Immature natural killer cell (primary cell): ENCODE results near the gene AP4S1. TPM values are rescaled to one million over a fixed set of nuclear protein-coding genes. Genes with fewer than 3 reads are reported as not detected.

Experiments used
- DNase-seq, 3 donors: peaks; one replicate each; pipeline ENCODE4 v3.0.0; 2022; ENCODE audit warnings: mixed read lengths in 1 of 3
- H3K27ac Mint-ChIP-seq, 6 donors: one replicate each; pipeline ENCODE4 v1.8.0; 2020; ENCODE audit warnings: mixed read lengths in 6 of 6, mild to moderate bottlenecking in 5 of 6, inconsistent platforms in 4 of 6, moderate library complexity in 3 of 6
- H3K27me3 Mint-ChIP-seq, 3 donors: one replicate each; pipeline ENCODE4 v1.8.0; 2020 to 2021; ENCODE audit warnings: low read depth in 3 of 3, mild to moderate bottlenecking in 3 of 3, mixed read lengths in 3 of 3, moderate library complexity in 3 of 3, inconsistent platforms in 1 of 3
- H3K36me3 Mint-ChIP-seq, 3 donors: one replicate each; pipeline ENCODE4 v1.8.0; 2020; ENCODE audit warnings: mixed read lengths in 3 of 3, inconsistent platforms in 2 of 3, mild to moderate bottlenecking in 2 of 3
- H3K4me1 Mint-ChIP-seq, 2 donors: one replicate each; pipeline ENCODE4 v1.8.0; 2020; ENCODE audit warnings: inconsistent platforms in 2 of 2, mild to moderate bottlenecking in 2 of 2, mixed read lengths in 2 of 2, moderate library complexity in 1 of 2
- H3K4me3 Mint-ChIP-seq, 5 donors: one replicate each; pipeline ENCODE4 v1.8.0; 2020; ENCODE audit warnings: mild to moderate bottlenecking in 5 of 5, mixed read lengths in 5 of 5, inconsistent platforms in 3 of 5, moderate library complexity in 3 of 5
- H3K9me3 Mint-ChIP-seq, 6 donors: one replicate each; pipeline ENCODE4 v1.8.0; 2020; ENCODE audit warnings: mild to moderate bottlenecking in 6 of 6, mixed read lengths in 6 of 6, inconsistent platforms in 4 of 6, moderate library complexity in 3 of 6
- polyA plus RNA-seq, 3 donors: library from polyadenylated mRNA; unstranded; fragments of 300-500 nt; fragmentation: Illumina TruSeq; gene quantifications; one replicate each; pipeline ENCODE4 v1.2.3, GENCODE V29; 2021

Gene AP4S1
- polyA plus RNA-seq, 3 donors from 2014 or later = 5.0 to 8.3 (median 5.3) TPM

DNA sequence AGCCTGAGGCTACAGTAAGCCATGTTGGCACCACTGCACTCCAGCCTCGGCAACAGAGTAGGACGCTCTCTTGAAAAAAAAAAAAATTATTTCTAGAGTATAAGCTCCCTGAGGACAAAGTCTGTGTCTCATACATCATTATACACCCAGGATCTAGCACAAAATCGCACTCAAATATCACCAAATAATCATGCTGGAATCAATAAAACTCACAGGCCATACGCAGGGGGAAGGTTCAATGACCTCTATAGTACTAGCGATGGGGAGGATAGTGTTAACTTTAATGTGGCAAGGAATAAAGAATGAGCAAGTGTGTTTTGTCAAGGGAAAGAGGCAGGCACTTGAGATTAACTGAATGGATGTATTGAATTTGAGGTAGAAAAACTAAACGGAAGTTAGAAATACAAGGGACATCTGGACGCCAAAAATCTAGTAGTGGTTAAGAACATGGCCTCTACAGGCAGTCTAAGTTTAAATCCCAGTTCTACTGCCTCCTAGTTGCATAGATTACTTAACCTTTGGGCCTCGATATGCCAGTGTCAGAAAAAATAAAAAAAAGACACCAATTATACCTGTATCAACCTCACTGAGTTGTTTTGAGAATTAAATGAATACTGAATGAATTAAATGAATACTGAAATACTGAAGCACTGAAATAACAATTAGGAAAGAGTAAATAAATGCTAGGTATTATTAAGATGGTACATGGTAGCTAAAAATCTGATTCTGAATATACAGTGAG, 4.4 kb upstream of the AP4S1 start:
- Mint-ChIP-seq H3K4me3 (no peak overlapping the region), H3K27me3 (peaks cover 0 to 2% (median 0%) of the 10 kb centered on the region in 3 donors), H3K4me1 (peaks cover 27 to 54% of the 10 kb centered on the region in 2 donors), H3K9me3 (no peaks in the 10 kb centered on the region), H3K27ac (peak overlapping the region in 3 of 6 donors; percentile 1 to 43 (median 15)), H3K36me3 (peaks cover 0 to 10% (median 0%) of the 10 kb centered on the region in 3 donors)
- DNase-seq = no peak

- H3K27me3 Mint-ChIP-seq = peaks cover under 1 to 4% (median 2%) of the 10 kb centered on the region in 3 donors
- H3K4me3 Mint-ChIP-seq = no peak overlapping the region
- H3K9me3 Mint-ChIP-seq = no peaks in the 10 kb centered on the region
- H3K4me1 Mint-ChIP-seq = peaks cover 27 to 51% of the 10 kb centered on the region in 2 donors
- H3K36me3 Mint-ChIP-seq = peaks cover 0 to 10% (median 0%) of the 10 kb centered on the region in 3 donors
- DNase-seq = no peak
- peak overlapping the region in 4 of 6 donors; percentile 1 to 61 (median 29) for H3K27ac Mint-ChIP-seq
Observed at GRCh38 chr14:31021576-31021949, 3.9 kb upstream of the AP4S1 start.

- Mint-ChIP-seq H3K27ac (peak overlapping the region in 2 of 6 donors; percentile 51 to 68), H3K27me3 (peaks cover 4 to 7% (median 7%) of the 10 kb centered on the region in 3 donors), H3K36me3 (peaks cover 0 to 10% (median 0%) of the 10 kb centered on the region in 3 donors), H3K9me3 (no peaks in the 10 kb centered on the region), H3K4me1 (peaks cover 34 to 59% of the 10 kb centered on the region in 2 donors), H3K4me3 (no peak overlapping the region)
- DNase-seq = no peak
Observed at GRCh38 chr14:31022386-31022785, 3.1 kb upstream of the AP4S1 start.

- peaks cover 4 to 7% (median 7%) of the 10 kb centered on the region in 3 donors for H3K27me3 Mint-ChIP-seq
- no peaks in the 10 kb centered on the region for H3K9me3 Mint-ChIP-seq
- H3K4me1 Mint-ChIP-seq = peaks cover 29 to 51% of the 10 kb centered on the region in 2 donors
- peak overlapping the region; percentile 53 to 88 (median 66) for H3K27ac Mint-ChIP-seq
- peak overlapping the region; percentile 23 to 82 (median 43) for H3K4me3 Mint-ChIP-seq
- no peak for DNase-seq
- peaks cover 0 to 10% (median 0%) of the 10 kb centered on the region in 3 donors for H3K36me3 Mint-ChIP-seq
Observed at GRCh38 chr14:31024010-31024480, 1.4 kb upstream of the AP4S1 start.

DNA sequence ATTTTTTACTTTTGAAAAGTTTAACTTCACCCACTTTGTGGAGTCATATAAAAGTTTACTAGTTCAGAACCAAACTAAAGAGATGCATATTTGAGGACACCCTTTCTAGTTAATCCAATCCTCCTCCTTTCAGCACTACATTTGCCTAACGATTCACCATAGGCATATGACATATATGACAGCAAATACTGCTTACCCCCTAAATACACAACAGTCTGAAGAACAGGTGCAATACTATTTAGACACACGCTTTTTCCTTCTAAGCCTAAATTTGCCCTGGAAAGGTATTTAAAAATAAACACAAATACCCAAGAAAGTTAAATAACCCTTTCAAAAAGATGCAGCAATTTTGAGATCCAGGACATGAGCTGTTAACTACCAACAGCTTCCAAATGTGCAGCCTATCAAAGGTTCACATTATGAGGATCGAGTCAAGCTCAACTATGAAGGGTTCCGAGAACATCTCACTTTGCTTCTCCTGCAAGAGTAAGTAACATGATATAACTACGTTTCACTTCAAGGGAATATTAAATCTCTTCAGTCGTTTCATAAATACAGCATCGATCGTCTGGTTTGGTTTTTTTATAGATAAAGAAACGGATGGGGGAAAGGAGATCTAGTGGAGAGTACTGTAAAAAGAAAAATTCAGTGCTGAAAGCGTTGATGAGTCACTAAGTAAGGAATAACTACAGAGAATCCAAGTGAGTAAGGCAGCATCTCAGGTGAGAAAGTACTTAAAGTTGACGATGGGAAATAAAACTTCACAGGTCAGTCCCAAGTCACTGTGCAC, 677 bp upstream of the AP4S1 start:
- no peak for DNase-seq
- H3K4me3 Mint-ChIP-seq = peak overlapping the region; percentile 82 to 91 (median 88)
- peaks cover 4 to 7% (median 7%) of the 10 kb centered on the region in 3 donors for H3K27me3 Mint-ChIP-seq
- peaks cover 29 to 51% of the 10 kb centered on the region in 2 donors for H3K4me1 Mint-ChIP-seq
- H3K9me3 Mint-ChIP-seq = no peaks in the 10 kb centered on the region
- peaks cover 0 to 10% (median 0%) of the 10 kb centered on the region in 3 donors for H3K36me3 Mint-ChIP-seq
- peak overlapping the region; percentile 83 to 93 (median 90) for H3K27ac Mint-ChIP-seq

DNA sequence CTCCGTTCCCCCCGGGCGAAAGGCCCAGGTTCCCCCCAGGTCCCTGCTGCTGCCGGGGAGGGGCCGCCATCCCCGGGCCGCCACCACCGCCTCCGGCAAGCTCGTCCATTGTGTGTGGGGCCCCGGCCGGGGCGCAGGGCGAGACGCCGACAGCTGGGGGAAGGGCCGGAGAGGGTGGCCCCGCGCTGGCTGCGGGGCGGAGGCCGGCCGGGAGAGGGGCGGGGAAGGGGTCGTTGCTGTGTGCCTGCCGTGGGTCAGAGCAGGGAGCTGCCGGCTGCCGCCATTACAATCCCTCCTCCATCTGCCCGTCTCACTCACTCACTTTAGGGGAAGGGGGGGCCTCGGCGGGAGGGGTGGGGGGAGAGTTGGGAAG, 614 bp downstream of the AP4S1 start, which contains the start of gene STRN3:
STRN3 (minus strand) TSS at position 303 of the 373 bp plus-strand sequence; CDS start at position 109, 194 bp downstream.
- peak within 1 kb of the TSS; percentile 97 to 100 (median 99) for H3K4me3 Mint-ChIP-seq
- peaks cover 0 to 6% (median 0%) of the 10 kb centered on the region in 3 donors for H3K36me3 Mint-ChIP-seq
- H3K27ac Mint-ChIP-seq = peak within 1 kb of the TSS; percentile 95 to 99 (median 98)
- peaks cover 27 to 46% of the 10 kb centered on the region in 2 donors for H3K4me1 Mint-ChIP-seq
- H3K9me3 Mint-ChIP-seq = no peaks in the 10 kb centered on the region
- H3K27me3 Mint-ChIP-seq = peaks cover 4 to 10% (median 7%) of the 10 kb centered on the region in 3 donors
- DNase-seq = no peak

DNA sequence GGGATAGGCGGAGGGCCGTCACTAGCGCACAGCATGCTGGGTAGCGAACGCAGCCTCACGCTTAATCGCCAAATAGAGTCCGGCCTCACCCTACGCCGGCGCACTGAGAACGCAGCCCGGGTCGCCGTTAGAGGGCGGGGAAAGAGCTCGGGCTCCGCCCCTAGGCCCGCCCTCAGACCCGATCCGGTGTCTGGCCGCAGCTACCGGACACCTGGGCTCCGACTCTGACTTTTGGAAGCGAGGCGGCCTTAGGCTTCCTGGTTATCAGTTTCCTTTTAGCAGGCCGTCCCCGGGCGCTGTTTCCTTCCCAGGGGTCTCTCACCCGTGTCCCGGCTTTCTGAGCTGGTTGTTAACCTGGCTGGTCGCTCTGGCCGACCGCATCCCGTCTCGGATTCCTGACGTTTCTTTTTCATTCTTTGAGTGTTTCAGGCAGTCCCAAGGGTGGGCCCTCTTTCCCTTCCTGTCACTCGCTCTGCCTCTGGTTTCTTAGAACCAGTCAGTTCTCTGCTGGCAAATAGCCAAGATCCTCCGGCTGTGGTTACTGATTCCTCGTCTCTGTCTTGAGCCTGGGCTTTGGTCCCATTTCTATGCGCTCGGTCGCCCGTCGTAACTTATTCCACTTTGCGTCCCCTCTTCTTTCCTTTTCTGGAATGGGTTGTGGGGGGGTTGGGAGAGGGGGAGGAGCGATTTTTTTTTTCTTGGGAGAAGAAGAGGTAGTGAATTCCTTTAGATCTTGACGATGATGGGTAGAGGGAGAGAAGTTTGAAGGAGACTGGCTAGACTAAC, 1.2 kb downstream of the AP4S1 start:
- DNase-seq = peak; percentile 91
- peak overlapping the region; percentile 97 to 100 (median 99) for H3K4me3 Mint-ChIP-seq
- peaks cover 24 to 40% of the 10 kb centered on the region in 2 donors for H3K4me1 Mint-ChIP-seq
- no peaks in the 10 kb centered on the region for H3K9me3 Mint-ChIP-seq
- peaks cover 0 to under 1% (median 0%) of the 10 kb centered on the region in 3 donors for H3K36me3 Mint-ChIP-seq
- H3K27ac Mint-ChIP-seq = peak overlapping the region; percentile 95 to 99 (median 98)
- peaks cover 4 to 10% (median 7%) of the 10 kb centered on the region in 3 donors for H3K27me3 Mint-ChIP-seq

DNA sequence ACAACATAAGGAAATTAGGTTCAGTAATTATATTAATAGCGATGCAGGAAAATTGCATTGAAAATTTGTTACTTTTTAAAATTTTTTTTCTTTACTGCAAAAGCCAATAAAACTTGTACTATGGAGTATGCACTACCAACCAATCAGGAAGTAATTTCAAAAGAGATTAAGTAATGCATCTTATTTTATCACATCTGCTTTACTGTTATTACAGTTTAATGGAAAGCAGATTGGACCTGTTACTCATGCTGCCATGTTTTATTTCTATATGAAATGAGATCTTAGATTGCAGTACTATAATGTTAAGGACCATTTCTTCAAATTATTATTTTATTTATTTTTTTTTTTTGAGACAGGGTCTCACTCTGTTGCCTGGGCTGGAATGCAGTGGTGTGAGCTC, 2.4 kb downstream of the AP4S1 start:
- H3K9me3 Mint-ChIP-seq = no peaks in the 10 kb centered on the region
- peaks cover 24 to 34% of the 10 kb centered on the region in 2 donors for H3K4me1 Mint-ChIP-seq
- peaks cover 5 to 10% (median 7%) of the 10 kb centered on the region in 3 donors for H3K27me3 Mint-ChIP-seq
- no peak overlapping the region for H3K4me3 Mint-ChIP-seq
- no peak overlapping the region for H3K27ac Mint-ChIP-seq
- H3K36me3 Mint-ChIP-seq = no peaks in the 10 kb centered on the region
- DNase-seq = no peak

DNA sequence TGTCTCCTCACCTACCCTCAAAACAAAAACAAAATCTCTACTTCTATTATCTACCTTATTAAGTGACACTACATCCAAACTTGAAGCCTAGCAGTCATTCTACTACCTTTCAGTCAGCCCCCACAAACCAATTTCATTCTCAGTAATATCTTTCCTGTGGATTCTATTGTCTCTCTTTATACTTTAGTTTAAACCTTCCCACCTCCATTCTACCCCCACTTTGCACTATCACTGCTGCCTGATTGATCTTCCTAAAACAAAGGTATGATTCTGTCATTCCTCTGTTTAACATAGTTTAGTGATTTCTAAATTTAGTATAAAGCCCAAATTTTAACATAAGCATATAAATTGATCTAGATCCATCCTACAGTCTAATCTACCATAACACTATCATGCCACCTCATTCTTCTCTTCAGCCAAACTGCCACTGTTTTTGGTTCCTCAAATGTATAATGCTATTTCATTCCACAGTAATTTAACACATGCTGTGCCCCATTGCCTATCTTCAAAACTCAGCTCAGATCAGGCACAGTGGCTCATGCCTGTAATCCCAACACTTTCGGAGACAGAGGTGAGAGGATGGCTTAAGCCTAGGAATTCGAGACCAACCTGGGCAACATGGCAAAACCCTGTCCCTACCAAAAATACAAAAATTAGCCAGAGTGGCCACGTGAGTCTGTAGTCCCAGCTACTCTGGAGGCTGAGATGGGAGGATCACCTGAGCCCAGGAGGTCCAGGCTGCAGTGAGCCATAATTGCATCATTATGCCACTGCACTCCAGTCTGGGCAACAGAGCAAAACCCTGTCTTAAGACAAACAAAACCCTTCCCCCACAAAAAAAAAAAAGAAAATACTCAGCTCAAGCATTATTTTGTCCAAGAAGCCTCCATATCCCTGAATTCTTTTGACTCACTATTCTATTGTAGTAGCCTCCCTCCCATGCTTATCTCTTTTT, 3.8 kb downstream of the AP4S1 start:
- Mint-ChIP-seq H3K9me3 (no peaks in the 10 kb centered on the region), H3K27me3 (peaks cover 5 to 10% (median 7%) of the 10 kb centered on the region in 3 donors), H3K4me1 (peaks cover 15 to 20% of the 10 kb centered on the region in 2 donors), H3K36me3 (no peaks in the 10 kb centered on the region), H3K4me3 (peak overlapping the region in 2 of 5 donors; percentile 0 to 23), H3K27ac (peak overlapping the region in 2 of 6 donors; percentile 44 to 64)
- no peak for DNase-seq

GRCh38 chr14:31030469-31030868, 5.0 kb downstream of the AP4S1 start:
- Mint-ChIP-seq H3K27me3 (peaks cover 4 to 10% (median 5%) of the 10 kb centered on the region in 3 donors), H3K4me1 (peaks cover 6 to 9% of the 10 kb centered on the region in 2 donors), H3K4me3 (no peak overlapping the region), H3K36me3 (no peaks in the 10 kb centered on the region), H3K9me3 (no peaks in the 10 kb centered on the region), H3K27ac (no peak overlapping the region)
- DNase-seq = no peak

- H3K36me3 Mint-ChIP-seq = peaks cover 0 to 6% (median 5%) of the 10 kb centered on the region in 3 donors
- H3K9me3 Mint-ChIP-seq = no peaks in the 10 kb centered on the region
- H3K4me3 Mint-ChIP-seq = no peak overlapping the region
- H3K27ac Mint-ChIP-seq = no peak overlapping the region
- H3K4me1 Mint-ChIP-seq = no peaks in the 10 kb centered on the region
- no peak for DNase-seq
- peaks cover 0 to 1% (median 0%) of the 10 kb centered on the region in 3 donors for H3K27me3 Mint-ChIP-seq
Observed at GRCh38 chr14:31036552-31036951, 11.1 kb downstream of the AP4S1 start.

GRCh38 chr14:31037709-31038221, 12.3 kb downstream of the AP4S1 start:
- Mint-ChIP-seq H3K9me3 (no peaks in the 10 kb centered on the region), H3K4me1 (no peaks in the 10 kb centered on the region), H3K27ac (no peak overlapping the region), H3K27me3 (no peaks in the 10 kb centered on the region), H3K4me3 (no peak overlapping the region), H3K36me3 (peaks cover 0 to 6% (median 5%) of the 10 kb centered on the region in 3 donors)
- no peak for DNase-seq
